Stimulated activated CD8-positive, alpha-beta memory T cell treated with anti-CD3 and anti-CD28 coated beads, Interleukin-7, amount 100 ng/mL, for 24 hours (primary cell): ENCODE data around the gene LCE1A.

Experiments
- DNase-seq: peaks from one replicate; pipeline ENCODE4 v3.0.0-alpha.2; 2020; ENCODE audit warnings: low read depth

LCE1A gene

DNA sequence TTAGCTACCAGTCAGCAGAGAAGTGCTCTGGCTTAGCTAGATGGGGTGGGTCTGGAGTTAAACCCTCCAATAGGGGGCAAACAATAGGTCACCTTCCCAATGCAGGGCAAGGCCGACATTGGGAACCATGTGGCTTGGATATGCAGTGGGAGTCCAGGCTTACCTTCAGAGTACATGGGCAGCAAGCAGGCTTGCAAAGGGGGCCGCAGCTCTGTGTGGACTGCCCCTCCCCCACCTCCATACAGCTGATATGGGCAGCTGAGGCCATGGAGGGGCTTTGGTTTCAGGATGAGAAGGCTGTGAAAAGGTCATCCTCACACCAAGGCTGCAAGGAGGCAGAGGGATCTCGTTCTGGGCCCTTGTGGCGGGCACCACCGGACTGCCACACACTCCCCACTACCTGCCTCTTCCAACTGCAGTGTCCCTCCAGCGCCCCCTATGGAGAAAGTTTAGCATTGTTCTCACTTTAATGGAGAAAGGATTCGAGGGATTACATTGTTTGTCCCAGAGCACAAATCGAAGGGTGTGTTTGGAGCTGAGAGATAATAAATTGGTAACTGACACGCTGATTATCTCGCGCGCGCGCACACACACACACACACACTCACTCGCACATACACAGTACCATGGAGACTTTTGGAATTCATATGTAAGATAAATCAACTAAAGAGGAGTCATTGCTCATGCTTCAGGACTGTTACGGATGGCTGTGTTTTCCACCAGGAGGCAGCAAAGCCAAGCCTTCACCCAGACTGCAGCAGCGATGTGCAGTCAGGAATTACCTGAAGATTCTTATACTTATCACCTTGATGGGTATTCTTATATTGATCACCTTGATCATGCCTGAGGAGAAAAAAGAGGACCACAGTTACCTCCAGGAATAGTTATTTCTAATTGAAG, 43.8 kb downstream of the LCE1A start:
- no peak for DNase-seq

DNA sequence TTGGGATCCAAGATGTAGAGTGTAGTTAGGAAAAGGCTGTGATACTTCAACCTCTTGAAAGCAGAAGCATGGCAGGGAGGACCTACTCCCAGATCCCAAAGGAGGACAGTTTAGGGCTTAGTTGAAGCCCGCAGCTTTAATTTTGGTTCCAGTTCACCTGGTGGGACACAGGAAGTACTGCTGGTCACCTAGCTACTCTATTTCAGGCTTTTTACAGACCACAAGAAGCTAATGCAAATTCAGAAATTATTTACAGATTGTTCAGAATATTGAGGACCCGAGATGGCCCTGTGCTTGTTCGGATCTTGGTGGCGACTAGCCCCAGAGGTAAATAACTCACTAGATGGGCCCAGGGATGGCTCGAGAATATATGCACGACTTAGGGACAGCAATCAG, 44.5 kb downstream of the LCE1A start:
- DNase-seq, result no peak

DNA sequence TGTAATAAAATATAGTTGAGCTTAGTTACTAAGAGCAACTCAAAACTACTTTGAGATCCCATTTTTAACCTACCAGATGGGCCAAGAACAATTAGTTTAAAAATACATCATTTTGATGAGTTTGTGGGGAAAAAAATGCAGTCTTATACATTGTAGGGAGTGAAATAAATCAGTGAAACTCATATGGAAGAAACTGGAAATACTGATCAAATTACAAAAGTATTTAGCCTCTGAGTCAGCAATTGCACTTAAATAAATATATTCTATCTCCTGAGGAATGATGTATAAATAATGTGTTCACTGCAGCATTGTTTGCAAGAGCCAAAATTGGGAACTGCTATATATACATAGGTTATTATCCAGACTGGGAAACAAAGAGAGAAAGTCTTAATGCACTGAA, 46.2 kb downstream of the LCE1A start:
- DNase-seq, result no peak

DNA sequence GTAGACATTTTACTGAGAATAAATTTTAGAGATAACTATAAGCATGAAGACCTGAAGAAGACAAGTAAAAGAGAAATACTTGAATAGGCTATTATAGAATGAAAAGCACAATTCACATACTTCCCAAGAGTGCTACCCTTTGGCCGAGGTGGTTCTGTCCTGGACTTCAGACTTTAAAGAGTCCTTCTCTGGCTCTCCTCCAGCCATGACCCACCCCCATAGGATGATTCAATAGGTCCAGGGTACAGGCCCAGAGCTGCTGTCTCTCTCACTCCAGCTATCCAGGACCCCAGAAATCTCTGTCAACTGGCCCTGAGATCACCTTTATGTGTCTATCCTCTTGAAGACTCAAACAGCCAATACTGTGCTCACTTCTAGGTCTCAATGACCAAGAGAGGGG, 49.6 kb downstream of the LCE1A start:
- no peak for DNase-seq
